Renal cortical epithelial cell (primary cell): ENCODE results near the gene PPP1R27. TPM values are rescaled to one million over a fixed set of nuclear protein-coding genes. Genes with fewer than 3 reads are reported as not detected.
"Not testable (repeated sequence)": the region's sequence is repeated elsewhere in the genome, so short reads cannot be mapped to it uniquely, and the experiment has no call there.

ENCODE experiments used
- DNase-seq: peaks from one replicate; pipeline ENCODE4 v3.0.0-alpha.2; 2011; ENCODE audit warnings: low read depth
- total RNA-seq: library from RNA; depleted of rRNA; stranded (reverse); fragments of >200 nt; gene quantifications from 2 replicates; pipeline ENCODE4 v1.2.3, GENCODE V29; 2014

The PPP1R27 gene
- total RNA-seq, 1 donor from 2014 or later, result not detected

DNA sequence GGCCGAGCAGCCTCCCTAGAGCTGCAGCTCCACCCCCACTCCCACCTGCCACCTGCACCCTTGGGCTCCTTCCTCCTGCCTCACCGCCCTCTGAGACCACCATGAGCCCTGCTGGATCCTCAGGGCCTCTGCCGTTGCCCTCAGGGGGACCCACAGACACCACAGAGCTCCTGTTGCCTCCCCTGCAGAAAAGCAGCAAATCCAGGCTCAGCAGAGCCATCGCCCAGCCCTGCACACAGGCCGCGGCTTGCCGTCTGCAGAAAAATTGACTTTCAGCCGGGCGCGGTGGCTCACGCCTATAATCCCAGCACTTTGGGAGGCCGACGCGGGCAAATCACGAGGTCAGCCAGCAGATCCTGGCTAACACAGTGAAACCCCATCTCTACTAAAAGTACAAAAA is 7.0 kb upstream of the PPP1R27 start:
- no peak for DNase-seq

DNA sequence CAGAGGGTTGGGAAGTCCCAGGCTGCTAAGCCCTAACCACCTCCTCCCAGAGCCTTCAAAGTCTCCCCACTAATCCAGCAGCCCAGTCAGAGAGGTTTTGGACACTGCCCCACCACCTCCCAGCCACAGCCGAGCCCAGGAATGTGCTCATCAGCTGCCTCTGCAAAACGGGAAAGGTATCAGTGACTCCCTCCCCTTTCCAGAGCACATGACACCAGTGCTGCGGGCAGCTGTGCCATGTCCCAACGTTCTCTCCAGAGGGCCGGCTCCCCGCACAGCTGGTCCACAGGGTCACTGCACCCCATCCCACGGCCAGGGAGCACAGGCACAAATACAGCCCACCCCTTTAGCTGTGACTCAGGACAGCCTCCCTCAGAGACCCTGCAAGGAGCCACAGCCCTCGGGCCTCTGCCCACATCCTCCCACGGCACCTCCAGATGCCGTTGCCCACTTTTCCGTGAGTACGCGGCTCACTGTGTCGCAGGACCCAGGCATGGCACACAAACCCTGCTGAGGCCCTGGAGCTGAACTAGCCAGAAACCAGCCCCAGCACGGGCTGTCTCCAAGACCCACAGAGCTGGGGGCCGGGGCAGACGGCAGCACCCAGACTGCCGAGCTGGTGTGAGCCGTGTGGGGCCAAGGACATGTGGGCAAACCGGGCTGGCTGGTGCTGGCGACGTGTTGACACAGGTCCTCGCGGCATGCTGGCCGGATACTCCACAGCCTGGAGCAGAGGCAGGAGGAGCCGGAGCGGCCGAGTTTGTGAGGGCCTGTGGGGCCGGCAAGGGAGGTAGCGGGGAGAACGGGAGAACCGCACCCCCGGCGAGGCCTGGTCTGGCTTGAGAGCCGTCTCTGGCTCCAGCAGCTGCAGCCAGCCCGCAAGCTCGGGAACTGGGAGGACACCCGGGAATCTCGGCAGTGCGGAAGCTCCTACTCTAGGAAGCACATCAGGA is 6.3 kb upstream of the PPP1R27 start:
- no peak for DNase-seq

DNA sequence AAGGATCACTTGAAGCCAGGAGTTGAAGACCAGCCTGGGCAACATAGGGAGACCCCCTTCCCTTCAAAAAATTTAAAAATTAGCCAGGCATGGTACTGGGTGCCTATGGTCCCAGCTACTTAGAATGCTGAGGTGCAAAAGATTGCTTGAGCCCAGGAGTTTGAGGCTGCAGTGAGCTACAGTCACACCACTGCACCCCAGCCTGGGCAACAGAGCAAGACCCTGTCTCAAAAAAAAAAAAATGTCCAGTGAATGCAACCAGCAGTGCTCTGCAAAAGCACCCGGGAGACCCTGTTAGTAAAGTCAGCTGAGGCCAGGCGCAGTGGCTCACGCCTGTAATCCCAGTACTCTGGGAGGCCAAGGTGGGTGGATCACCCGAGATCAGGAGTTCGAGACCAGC is 5.2 kb upstream of the PPP1R27 start:
- DNase-seq, result not testable (repeated sequence)

DNA sequence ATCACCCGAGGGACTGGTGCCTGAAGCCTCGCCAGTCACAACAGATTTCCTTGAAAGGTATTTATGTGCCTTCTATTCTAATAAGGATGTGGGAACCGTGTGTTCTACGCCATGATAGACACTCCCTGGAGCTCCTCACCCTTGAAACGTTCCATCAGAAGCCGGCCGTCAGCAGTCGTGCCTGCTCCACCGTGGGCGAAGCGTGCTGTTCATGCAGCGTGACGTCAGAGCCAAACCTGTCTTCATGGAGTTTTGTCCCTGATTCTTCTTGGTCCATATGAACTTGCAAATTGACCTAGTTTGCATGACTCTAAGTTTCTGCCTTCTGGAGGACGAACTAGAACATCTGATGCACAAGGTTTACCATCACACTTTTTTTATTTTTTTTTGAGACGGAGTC is 4.5 kb upstream of the PPP1R27 start:
- DNase-seq, result no peak

DNA sequence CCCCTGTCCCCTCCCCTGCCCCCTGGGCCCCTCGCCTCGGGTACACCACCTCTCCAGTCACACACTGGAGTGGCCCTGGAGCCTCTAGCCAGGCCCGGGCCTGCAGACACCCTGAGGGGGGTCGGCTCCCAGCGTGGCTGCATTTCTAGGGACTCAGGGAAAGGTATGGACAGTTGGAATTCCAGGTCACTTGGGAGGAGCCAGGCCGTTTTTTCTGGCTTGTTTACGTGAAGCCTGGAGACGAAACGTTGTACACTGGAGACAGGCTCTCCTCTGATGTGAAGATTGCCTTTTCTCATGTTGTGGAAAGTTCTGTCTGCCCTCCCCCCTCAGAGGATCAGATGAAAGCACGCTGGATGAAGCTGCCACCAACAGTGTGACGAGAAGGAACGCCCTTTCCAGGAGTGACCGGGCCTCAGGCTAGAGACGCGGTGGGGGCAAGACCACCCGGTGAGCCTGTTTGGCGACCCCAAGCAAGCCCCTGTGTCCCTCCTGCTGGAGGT is 4.0 kb upstream of the PPP1R27 start:
- DNase-seq, result no peak

DNA sequence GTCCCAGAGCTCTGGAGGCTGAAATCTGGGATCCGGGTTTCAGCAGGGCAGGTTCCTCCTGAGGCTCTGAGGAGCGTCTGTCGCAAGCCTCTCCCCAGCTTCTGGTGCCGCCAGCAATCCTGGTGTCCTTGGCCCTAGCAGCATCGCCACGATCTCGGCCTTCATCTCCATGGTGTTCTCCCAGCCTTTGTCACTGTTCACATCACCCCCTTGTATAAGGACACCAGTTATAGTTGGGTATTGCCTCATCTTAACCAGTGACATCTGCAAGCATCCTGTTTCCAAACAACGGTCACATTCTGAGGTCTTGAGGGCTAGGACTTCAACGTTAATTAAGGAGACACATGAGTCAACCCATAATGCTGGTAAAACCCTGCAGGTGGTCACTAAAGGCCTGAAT is 2.8 kb upstream of the PPP1R27 start:
- DNase-seq, result no peak

DNA sequence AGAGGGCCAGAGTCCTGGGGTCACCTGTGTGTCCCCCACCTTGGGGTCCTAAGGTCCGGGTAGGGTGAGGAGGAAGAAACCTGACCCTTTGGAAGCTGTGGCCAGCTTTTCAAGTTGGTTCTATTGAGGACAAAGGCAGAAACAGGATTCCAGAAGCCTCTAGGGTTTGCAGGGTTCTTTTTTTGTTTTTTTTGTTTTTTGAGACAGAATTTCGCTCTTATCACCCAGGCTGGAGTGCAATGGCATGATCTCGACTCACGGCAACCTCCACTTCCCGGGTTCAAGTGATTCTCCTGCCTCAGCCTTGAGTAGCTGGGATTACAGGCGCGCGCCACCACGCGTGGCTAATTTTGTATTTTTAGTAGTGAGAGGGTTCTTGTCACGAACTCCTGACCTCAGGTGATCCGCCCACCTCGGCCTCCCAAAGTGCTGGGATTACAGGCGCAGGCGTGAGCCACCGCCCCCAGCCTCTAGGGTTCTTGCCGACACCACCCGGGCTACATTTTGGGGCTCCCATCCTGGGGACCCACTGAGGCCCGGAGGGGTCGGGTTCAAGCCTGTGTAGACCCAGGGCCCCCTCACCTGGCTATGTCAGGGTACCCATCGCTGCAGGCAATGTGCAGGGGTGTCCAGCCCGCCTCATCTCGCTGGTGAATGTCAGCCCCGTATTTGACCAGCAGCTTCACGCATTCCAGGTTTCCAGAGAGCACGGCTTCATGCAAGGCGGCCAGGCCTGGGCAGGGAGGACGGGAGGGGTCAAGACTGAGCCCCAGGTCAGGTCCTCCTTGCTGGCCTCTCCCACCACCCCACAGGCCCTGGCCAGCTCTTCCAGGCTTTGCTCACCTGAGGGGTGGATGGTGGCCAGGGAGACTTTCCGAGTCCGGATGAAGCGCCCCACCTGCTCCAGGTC is 674 bp downstream of the PPP1R27 start:
- no peak for DNase-seq

DNA sequence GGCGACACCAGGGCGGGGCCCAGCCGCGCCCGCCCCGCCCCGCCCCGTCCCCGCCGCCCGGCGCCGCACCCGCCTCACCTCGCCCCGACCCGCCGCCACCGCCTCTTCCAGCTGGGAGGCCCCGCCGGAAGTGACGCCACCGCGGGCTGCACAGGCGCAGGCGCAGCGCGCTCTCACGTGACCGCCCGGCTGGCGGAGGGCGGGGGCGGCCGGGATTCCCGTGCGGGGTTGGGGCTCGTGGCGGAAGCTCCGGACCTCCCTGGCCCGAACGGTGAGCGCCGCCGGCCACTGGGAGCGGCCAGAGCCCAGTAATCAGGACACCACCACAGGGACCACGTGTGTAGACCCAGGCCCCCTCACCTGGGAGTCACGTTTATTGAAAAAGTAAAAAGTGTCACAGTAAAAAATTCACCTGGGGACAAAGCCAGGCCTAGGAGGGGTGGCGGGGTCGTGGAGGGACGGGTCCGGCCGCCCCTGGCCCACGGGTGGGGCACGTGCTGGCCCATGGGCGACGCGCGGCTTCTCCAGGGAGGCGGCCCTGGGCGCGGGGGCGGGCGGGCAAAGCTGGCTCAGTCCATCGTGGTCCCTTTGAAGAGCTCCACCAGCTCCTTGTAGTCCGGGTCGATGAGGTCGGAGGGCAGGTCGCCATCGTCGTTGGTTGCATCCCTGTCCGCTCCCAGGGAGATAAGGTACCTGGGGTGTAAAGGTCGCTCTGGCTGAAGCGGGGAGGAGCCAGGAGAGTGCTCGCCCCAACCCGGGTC is 1.5 kb downstream of the PPP1R27 start, which contains the start of gene MCRIP1:
MCRIP1 (minus strand) TSS at position 132 of the 761 bp plus-strand sequence. CDS start 8,785 bp downstream, outside the sequence.
- DNase-seq, result peak; percentile 66

DNA sequence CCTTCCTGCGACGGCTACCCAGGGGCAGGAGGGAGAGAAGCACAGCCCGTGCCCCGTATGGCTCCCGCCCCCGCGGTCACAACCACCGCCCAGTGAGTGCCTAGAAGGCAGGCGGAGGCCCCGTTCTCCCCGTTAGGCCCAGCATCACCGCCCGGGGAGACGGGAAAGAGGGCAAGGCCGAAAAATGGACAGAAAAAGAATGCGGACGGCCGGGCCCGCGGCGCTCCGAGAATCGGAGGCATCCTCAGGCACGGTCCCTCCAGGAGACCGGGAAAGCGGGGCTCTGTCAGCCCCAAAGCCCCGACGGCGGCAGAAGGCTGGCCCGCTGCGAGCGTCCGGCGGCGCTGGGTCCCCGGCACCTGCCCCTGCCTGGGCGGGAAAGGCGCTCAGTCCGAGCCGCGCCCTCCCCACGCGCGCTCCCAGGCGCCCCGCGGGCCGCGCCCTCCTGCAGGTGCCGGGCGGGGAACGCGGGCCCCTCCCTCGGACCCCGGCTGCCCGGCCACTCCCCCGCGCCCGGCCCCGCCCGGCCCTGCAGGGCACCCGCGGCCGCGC is 2.2 kb downstream of the PPP1R27 start:
- no peak for DNase-seq

DNA sequence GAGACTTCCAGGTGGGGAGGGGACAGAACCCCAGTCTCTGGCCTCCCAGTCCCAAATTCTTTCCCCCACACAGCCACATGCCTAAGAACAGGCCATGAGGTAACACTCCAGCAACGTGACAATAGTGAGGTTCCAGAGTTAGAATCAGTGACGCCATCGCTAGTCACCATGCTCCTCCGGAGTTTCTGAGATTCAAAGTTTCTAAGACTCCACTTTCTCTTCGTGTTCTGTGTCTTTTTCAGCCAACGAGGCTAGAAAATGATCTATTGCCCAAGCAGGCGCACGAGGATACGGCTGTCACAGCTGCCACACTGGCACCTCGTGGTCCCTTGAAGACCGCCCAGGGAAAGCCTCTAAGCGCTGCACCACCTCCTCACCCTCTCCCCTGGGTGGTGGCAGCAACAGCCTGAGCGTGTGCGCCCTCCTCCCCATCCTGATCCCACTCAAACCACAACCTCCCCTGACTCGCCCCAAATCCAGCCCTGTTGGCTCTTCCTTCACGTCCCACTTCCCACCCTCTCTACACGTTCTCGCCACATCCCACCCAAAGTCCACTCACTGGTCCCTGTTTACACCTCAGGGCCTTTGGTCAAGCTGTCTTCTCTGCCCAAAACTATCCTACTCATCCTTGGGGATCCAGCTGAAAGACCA is 2.8 kb downstream of the PPP1R27 start:
- no peak for DNase-seq

DNA sequence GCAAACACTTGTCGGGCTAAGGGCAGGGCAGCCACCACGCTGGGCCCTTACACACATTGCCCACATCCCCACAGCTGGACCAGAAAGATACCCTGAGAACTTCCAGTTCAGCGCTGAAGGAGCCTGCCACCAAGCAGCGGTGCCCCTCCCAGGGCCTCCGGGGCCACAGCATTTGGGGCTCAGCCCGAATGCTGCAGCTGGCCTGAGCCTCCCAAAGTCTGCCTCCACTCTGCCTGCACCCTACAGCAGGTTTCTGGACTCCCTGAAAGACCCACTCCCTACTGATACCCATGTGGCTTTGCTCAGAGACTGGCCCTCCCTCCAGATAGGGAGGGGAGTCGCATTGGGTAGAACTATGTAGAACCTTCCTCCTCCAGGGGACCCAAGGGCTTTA is 3.3 kb downstream of the PPP1R27 start:
- DNase-seq, result no peak

DNA sequence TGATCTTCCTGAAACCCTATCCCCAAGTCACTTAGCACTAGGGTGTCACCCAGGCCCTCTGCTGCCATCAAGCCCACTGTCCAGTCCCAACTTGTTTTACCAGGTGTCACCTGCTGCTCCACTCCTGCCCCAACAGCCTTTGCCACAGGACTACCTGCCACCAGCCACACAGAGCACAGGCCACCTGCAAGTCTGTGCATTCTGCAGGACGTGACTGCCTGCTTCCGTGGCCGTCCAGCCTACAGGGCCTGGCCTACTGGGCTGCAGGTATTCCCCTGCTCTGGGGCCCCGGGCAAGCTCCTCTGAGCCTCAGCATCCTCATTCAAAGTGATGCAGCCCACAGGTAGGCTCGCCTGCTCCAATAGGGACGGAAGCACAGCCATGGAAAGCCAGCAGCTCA is 5.0 kb downstream of the PPP1R27 start:
- no peak for DNase-seq

DNA sequence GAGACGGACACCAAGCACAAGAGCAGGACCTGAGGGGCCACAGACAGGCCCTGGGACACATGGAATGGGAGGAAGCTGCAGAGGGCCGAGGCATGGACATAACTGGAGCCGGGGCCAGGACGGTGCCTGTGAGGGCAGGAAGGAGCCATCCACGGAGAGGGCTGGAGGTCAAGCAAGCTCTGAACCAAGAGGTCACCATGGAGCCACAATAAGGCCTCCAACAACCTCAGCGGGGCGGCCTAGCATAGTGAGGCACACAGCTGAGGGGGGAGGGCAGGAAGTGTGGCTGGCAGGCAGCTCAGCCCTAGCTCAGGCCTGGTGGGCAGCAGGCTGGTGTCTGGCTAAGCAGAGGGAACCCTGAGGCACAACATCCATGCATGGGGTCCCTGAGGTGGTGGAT is 6.2 kb downstream of the PPP1R27 start:
- DNase-seq, result no peak

DNA sequence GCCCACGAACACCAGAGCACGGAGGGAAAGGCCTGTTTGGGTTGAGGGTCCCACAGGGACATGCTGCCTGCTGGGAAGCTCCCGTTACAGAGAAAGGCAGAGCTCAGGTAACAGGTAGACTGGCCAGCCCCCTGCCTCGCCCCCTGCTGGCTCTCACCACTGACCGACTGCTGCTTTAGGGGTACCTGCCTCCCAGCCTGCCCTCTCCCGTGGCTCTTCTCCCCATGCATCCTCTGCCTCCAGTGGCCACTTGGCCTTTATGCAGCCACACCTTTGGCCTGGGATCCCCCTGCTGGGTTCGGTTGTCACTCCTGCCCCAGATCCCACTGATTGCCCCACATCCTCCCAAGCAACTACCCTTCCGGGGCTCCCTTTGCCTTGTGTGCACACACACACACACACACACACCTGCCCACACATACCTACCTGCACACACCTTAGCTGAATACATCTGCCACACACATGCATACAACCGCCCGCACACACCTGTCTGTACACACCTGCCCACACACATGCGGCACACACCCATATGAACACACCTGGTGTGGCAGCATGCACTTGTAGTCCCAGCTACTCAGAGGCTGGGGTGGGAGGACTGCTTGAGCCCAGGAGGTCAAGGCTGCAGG is 8.9 kb downstream of the PPP1R27 start:
- DNase-seq, result no peak

DNA sequence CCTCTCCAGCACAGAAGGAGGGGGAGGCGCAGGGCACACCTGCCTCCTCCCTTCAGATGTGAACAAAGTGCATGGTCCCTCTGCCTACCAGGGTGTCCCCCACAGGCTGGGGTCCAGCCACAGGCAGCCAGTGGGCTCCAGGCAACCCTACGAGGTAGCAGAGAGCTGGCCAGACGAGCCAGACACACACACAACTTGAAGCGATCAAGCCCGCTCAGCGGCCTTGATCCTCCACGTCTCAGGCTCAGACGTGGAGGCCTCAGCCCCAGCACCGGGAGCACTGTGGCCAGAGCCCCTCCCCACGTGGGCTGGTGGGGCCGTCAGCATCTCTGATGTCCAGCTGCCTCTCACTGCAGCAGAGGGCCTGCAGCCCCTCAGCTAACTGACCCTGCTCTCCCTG is 10.3 kb downstream of the PPP1R27 start:
- no peak for DNase-seq

DNA sequence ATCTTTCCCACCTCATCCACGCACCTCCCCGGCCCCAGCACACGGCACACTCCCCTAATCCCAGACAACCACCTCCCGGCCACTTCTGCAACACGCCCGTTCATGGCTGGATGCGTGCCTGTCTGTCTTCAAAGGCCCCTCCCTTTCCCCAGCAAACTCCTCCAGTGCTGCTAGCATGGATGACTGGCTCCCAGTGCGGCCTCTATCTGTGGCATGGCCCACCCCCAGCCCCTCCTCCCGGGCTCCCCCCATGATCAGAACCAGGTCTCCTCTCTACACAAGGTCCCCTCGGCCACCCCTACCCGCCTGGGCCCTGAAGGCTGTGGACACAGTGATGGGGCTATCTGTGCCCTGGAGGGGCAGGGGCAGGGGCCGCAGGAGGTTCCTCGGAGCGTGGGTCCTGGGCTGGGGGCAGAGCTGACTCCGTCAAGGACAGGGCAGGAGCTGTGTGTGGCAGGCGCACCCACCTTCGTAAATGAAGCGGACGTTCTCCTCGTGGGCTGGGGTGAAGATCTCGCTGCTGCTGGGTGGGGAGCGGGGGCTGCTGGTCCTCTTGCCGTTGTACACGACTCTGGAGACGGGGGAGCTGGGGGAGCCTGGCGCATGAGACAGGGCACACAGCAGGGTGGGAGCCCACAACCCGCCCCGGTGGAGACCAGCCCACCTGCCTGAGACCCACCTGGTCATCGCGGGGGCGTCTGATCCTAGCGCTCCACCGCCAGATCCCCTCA is 10.9 kb downstream of the PPP1R27 start:
- no peak for DNase-seq

DNA sequence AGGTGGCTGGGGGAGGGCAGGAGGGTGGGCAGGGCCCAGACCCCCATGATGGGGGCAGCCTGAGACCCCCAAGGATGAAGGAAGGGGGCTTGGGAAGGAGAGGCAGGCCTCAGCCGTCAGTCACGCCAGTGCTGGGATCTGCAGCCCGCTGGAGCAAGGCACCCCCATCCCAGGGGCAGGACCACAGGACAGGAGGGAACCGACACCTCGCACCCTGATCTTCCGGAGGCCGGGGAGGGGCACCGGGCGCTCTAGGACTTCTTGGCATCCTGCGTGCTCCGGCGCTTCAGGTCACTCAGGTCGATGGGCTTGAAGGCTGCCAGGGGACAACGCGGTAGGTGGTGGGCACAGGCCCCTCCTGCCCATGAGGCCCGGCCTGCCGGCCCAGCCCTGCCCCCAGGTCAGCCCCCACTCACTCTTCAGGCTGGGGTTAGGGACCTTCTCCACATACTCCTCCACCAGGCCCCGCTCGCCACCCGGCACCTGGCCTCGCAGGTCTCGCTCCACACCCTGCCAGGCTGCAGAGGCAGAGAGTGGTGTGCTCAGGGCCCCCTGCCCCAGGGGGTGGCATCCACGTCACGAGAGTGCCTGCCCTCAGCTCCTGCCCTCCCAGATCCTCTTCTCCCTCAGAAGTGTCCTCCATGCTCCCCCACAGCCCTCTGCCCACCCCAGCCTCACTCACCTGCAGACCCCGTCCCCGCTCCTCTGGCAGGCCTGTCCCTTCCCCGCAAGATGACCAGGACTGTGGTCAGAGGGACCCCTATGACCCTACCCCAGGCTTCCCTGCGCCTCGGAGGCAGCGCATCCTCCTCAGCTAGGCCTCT is 11.6 kb downstream of the PPP1R27 start:
- no peak for DNase-seq

DNA sequence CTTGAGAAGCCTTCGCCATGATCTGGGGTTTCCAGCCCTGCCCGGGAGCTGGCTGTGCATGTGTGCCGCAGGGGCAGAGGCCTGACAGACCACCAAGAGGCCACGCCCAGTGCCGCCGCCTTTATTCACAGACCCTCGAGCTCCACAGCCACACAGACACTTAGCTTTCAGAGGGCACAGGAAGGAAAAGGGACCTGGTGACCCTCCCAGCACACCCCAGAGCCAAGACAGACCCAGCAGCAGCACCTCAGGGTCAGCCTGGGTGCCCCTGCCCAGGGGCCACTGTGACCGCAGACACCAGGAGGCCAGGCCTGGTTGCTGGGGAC is 12.6 kb downstream of the PPP1R27 start:
- no peak for DNase-seq
